ENCODE results near the gene LRP5.

- TF ChIP-seq POLR2A (IDR thresholded peaks at IDR 0.05; ENCODE audit: low read depth, low read length) (no peak), TAF1 (IDR thresholded peaks at IDR 0.05; ENCODE audit: borderline replicate concordance, low read depth, low read length) (no peak)
Observed at GRCh38 chr11:68354148-68354872, 41.9 kb downstream of the LRP5 start.

Data from GM12892 (cell line).